ACHN (cell line): ENCODE data around the gene BTG2.
"Not testable (repeated sequence)": the region's sequence is repeated elsewhere in the genome, so short reads cannot be mapped to it uniquely, and the experiment has no call there.

Experiments
- DNase-seq: peaks from one replicate; pipeline ENCODE4 v3.0.0-alpha.2; 2015
- in situ Hi-C: cut with HindIII; loops from 2 replicates; pipeline ENCODE4 v1.10.0; 2017; ENCODE audit warnings: low sequenced_read_pairs, low pct_ligation_motif_present, low pct_unique_long_range_greater_than_20kb

The BTG2 gene

GRCh38 chr1:203288400-203288799, 16.9 kb upstream of the BTG2 start:
- no peak for DNase-seq
- in situ Hi-C loops = no loop called here

- in situ Hi-C loops = no loop called here
- DNase-seq = no peak
Observed at GRCh38 chr1:203289281-203289981, 15.9 kb upstream of the BTG2 start.

- in situ Hi-C loops = no loop called here
- DNase-seq = no peak
Observed at GRCh38 chr1:203289982-203290260, 15.4 kb upstream of the BTG2 start.

- in situ Hi-C loops = no loop called here
- DNase-seq = peak; percentile 79
Observed at GRCh38 chr1:203290261-203291089, 14.8 kb upstream of the BTG2 start.

GRCh38 chr1:203291201-203292096, 13.9 kb upstream of the BTG2 start:
- in situ Hi-C loops = no loop called here
- peak; percentile 19 for DNase-seq

GRCh38 chr1:203295796-203296195, 9.5 kb upstream of the BTG2 start:
- in situ Hi-C loops = no loop called here
- no peak for DNase-seq

- in situ Hi-C loops = no loop called here
Observed at GRCh38 chr1:203296460-203297073, 8.8 kb upstream of the BTG2 start.

GRCh38 chr1:203299169-203299568, 6.2 kb upstream of the BTG2 start:
- no peak for DNase-seq
- in situ Hi-C loops = no loop called here

More at GRCh38 chr1:203296460-203297073, 8.8 kb upstream of the BTG2 start:
- no peak for DNase-seq

- in situ Hi-C loops, DNase-seq: not testable (repeated sequence)
Observed at GRCh38 chr1:203299719-203300429, 5.4 kb upstream of the BTG2 start.

- in situ Hi-C loops = no loop called here
- DNase-seq = no peak
Observed at GRCh38 chr1:203300441-203301330, 4.6 kb upstream of the BTG2 start.

- in situ Hi-C loops = no loop called here
Observed at GRCh38 chr1:203301331-203301668, 4.0 kb upstream of the BTG2 start.

GRCh38 chr1:203302456-203302855, 2.9 kb upstream of the BTG2 start:
- in situ Hi-C loops = no loop called here
- no peak for DNase-seq

More at GRCh38 chr1:203301331-203301668, 4.0 kb upstream of the BTG2 start:
- no peak for DNase-seq

GRCh38 chr1:203302894-203303293, 2.4 kb upstream of the BTG2 start:
- no peak for DNase-seq
- in situ Hi-C loops = no loop called here

- DNase-seq = no peak
- in situ Hi-C loops = no loop called here
Observed at GRCh38 chr1:203304391-203304918, 864 bp upstream of the BTG2 start.

GRCh38 chr1:203305809-203306088, 430 bp downstream of the BTG2 start:
- in situ Hi-C loops = no loop called here
- DNase-seq = no peak

GRCh38 chr1:203306089-203306964, 1.0 kb downstream of the BTG2 start:
- peak; percentile 69 for DNase-seq
- in situ Hi-C loops = no loop called here
